Vagina (tissue), 2 donors: ENCODE data around the gene CDKN2B-AS1.

ENCODE experiments used
- POLR2A ChIP-seq, 2 donors: fragments of 450-650 bp; IDR thresholded peaks; one replicate each; pipeline ENCODE4 v1.6.1; 2017; ENCODE audit warnings: antibody characterized with exemption in 2 of 2, mild to moderate bottlenecking in 2 of 2, moderate library complexity in 2 of 2
- POLR2AphosphoS5 ChIP-seq, 2 donors: sonication (generic); formaldehyde crosslinking; IDR thresholded peaks; one replicate each; pipeline ENCODE4 v1.9.0; 2017; ENCODE audit warnings: antibody characterized with exemption in 2 of 2, mild to moderate bottlenecking in 2 of 2, low read depth in 1 of 2; ENCODE audit not compliant: insufficient read depth in 1 of 2
- TF ChIP-seq, protein P1 (sequence below), 3 experiments: fragments of 450-650 bp in 2 of 3; fragments of 200-600 bp in 1 of 3; sonication (generic) in 1 of 3; IDR thresholded peaks; one replicate each; pipeline ENCODE4 v1.5.1; 2017 to 2019; ENCODE audit warnings: antibody characterized with exemption in 3 of 3, mild to moderate bottlenecking in 2 of 3, moderate library complexity in 2 of 3

DNA sequence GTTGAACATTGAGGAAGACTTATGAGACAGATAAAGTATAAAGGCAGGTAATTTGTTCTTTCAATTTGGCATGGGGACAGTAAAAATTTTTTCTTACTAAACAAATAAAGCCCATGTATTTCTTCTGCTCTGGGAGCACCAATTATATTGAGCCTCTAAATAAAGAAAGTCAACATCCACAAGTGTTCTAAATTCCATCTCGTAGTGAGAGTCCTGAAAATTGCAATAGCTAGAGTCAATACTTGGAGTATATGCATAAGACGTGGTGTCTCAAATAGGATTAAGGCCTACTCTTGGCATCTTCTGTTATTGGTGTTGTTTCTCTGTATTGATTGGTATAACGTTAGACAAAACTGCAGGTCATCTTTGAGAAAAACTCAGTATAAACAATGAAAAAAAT lies 135.0 kb downstream of the CDKN2B-AS1 start:
- TF ChIP-seq, protein P1, sequence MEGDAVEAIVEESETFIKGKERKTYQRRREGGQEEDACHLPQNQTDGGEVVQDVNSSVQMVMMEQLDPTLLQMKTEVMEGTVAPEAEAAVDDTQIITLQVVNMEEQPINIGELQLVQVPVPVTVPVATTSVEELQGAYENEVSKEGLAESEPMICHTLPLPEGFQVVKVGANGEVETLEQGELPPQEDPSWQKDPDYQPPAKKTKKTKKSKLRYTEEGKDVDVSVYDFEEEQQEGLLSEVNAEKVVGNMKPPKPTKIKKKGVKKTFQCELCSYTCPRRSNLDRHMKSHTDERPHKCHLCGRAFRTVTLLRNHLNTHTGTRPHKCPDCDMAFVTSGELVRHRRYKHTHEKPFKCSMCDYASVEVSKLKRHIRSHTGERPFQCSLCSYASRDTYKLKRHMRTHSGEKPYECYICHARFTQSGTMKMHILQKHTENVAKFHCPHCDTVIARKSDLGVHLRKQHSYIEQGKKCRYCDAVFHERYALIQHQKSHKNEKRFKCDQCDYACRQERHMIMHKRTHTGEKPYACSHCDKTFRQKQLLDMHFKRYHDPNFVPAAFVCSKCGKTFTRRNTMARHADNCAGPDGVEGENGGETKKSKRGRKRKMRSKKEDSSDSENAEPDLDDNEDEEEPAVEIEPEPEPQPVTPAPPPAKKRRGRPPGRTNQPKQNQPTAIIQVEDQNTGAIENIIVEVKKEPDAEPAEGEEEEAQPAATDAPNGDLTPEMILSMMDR (IDR thresholded peaks at IDR 0.05), result no peak
- TF ChIP-seq POLR2A (IDR thresholded peaks at IDR 0.05) (no peak), POLR2AphosphoS5 (IDR thresholded peaks at IDR 0.05; ENCODE audit: insufficient read depth in 1 of 2, low read depth in 1 of 2) (no peak)
